NCI-H2107 (cell line): ENCODE results near the gene HS6ST2.
"Not testable (repeated sequence)": the region's sequence is repeated elsewhere in the genome, so short reads cannot be mapped to it uniquely, and the experiment has no call there.

Experiments
- DNase-seq: peaks from one replicate; lab custom pipeline; 2025; lab: John Stamatoyannopoulos, UW

Gene HS6ST2

DNA sequence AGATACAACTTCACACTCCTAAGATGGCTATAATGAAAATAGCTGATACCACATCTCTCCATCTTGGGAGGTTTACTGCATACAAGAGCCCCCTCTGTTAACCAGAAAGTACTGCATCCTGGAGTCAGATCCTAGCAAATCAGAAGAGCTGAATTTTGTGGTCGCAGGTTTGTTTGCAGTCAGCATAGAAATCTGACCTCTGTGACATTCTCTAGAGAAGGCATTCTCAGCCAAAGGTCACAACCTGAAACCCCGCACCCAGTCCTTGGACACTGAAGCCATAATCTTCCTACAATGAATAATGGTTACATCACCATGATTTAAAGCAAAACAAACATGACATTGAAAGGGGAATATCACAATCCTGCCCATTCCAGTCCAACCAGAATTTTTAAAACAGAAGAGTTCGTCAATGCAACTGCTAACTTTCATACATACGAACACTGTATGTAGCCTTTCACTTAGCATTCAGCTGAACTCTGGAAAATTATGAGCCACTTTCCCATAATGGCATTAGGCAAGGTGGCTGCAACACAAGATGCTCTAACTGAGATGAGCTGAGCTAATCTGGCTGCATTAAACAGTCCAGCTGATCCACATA is 17.6 kb downstream of the HS6ST2 start:
- DNase-seq = no peak

DNA sequence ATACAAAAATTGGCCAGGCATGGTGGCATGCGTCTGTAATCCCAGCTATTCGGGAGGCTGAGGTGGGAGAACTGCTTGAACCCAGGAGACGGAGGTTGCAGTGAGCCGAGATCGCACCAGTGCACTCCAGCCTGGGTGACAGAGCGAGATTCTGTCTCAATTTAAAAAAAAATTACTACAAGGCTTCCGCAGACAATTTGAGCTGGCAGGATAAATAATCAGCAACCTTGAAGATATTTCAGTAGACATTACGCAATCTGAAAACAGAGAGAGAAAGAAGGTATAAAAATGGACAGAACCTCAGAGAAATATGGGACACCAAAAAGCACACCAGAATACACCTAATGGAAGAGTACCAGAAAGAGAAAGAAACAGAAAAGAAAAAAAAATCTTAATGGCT is 25.3 kb downstream of the HS6ST2 start:
- DNase-seq = no peak

DNA sequence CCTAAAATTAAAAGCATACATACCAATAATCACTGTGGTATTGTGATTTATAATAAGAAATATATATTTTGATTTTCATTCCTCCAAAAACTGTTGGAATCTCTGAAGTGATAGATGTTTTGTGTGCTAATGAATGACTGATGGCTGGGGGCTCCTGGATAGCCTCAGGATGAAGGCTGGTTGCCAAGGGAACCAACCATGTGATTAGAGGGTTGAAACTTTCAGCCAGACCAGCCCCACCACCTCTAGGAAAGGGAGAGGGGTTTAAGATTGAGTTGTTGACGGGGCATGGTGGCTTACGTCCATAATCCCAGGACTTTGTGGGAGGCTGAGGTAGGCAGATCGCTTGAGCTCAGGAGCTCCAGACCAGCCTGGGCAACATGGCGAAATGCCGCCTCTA is 34.0 kb downstream of the HS6ST2 start:
- no peak for DNase-seq

DNA sequence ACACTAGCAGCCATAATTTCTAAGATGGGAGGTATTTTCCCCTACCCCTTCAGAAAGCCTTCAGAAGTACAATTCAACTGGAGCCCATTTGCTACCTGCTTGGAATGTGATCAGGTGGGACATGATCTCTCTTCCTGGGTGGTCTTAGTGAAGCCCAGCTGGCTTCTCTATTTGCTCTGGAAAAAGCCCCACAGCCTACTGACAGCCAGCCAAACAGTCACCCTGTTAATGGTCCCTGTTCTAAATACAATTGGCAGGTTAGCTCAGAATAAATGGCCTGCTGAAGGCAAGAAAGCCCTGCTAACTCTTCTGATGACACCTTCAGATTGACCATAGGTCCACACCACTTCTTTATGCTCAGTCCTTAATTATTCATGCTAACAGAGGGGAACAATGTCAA is 39.9 kb downstream of the HS6ST2 start:
- DNase-seq = no peak

DNA sequence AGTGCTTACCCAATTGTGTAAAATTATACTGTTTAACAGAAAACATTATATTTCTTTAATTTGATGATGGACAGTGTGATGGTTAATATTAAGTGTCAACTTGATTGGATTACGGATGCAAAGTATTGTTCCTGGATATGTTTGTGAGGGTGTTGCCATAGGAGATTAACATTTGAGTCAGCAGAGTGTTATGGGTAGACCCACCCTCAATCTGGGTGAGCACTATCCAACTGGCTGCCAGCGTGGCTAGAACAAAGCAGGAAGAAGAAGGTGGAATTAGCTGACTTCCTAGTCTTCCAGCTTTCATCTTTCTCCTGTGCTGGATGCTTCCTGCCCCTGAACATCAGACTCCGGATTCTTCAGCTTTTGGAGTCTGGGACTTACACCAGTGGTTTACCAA is 42.1 kb downstream of the HS6ST2 start:
- no peak for DNase-seq

DNA sequence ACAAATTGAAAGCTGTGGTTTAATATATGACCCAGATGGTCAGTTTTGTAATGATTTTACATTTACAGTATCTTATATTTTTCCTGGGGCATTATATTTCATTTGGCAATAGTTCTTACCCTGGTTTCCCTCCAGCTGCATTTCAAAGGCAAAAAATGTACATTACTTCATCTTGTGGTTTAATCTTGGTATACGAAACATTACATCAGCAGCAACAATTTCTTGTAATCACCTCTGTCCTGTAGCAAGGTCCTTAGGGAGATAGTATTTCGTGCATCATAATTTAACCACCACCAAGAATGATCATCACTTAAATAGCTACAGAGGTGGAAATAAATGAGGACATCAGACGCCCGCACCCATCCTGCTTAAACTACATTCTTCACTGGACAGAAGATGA is 48.8 kb downstream of the HS6ST2 start:
- DNase-seq = no peak

DNA sequence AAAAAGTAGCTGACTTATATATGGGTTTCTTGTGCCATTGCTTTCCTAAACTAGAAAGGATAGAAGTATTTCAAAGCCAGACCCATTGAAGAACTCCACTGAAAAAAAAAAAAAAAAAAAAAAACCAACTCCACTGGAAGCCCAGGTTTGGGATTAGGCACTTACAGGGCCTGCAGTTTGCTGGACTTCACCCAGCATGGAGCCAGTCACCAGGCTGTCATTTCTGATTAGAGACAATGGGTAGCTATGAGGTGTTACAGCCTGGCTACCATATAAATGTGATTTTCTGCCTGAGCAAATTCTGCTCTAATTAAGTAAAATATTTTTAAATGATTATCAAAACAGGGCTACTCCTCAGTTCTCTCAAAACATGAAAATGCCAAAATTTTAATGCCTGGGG is 49.5 kb downstream of the HS6ST2 start:
- no peak for DNase-seq

DNA sequence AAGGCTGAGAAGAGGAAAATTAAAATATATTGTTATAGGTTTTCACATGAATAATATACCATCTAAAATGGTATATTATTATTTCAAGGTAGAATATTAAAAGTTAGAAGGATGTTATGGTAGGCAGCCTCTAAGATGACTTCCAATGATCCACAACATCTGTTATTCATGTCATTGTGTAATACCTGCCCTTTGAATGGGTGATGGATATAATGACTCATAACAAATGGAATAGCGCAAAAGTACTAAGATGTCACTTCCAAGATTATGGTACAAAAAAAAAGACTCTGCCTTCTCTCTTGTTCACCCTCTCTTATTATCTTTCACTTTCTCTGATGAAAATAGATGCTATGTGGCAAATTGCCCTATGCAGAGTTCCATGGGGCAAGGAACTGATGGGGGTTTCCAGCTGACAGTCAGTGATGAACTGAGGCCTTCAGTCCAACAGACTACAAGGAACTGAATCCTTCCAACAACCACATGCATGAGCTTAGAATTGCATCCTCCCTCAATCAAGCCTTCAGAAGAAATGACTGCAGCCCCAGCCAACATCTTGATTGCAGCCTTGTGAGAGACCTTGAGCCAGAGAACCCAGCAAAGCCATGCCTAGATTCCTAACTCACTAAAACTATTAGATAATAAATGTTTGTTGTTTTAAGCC is 57.7 kb downstream of the HS6ST2 start:
- no peak for DNase-seq

DNA sequence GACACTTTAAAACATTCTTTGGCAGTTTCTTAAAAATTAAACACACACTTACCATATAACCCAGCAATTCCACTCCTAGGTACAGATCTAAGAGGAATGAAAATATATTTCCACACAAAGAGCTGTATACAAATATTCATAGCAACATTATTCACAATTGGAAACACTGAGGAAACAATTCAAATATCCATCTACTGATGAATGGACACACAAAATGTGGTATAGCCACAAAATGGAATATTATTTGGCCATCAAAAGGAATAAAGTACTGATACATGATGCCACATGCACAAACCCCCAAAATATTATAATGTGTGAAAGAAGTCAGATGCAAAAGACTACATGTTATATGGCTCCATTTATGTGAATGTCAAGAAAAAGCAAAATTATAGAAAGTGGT is 70.9 kb downstream of the HS6ST2 start:
- no peak for DNase-seq

DNA sequence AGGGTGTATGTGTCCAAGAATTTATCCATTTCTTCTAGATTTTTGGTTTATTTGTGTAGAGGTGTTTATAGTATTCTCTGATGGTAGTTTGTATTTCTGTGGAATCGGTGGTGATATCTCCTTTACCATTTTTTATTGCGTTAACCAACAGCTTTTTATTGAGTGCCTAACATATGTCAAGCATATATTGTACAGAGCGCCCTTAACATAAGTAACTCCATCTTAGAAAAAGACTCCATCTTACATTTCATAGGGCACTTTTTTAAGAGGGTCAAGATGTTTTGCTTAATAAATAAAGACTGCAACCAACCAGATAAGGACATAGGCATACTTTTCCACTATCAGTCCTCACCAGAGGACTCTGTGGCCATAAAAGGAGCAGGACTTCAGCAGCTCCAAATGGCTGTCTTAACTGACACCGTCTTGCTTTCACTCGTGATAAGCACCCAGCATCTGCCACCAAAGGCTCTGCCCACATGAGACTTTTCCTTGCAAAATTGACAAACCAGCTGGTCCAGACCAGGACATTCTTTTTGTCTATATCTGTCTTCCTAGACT is 75.0 kb downstream of the HS6ST2 start:
- no peak for DNase-seq

DNA sequence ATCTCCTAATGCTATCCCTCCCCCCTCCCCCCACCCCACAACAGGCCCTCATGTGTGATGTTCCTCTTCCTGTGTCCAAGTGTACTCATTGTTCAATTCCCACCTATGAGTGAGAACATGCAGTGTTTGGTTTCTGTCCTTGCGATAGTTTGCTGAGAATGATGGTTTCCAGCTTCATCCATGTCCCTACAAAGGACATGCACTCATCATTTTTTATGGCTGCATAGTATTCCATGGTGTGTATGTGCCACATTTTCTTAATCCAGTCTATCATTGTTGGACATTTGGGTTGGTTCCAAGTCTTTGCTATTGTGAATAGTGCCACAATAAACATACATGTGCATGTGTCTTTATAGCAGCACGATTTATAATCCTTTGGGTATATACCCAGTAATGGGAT is 77.7 kb downstream of the HS6ST2 start:
- DNase-seq = not testable (repeated sequence)

DNA sequence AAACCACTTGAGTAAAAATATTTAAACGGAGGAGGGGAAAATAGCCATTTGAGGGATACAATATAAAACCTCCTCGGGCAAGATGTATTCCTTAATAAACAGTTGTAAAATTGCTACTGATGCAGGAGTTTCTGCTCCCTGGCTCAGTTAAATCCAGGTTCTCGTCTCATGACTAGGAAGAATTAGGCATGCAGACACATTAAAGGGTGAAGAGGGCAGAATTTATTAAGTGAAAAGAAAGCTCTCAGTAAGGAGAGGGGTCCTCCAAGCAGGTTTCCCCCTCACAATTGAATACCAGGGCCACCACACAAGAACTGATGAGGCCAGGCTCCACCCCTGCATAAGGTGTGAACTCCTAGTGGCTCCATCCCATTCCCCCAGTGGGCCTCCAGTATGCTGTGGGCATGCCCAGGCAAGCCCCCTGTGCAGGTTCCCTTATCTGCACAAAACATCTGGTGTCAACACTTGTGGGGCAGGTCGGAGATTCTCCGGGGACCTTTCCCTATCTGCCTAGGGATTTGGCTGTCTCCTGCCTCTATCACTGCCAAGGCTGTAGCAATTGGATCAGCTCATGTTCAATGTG is 80.4 kb downstream of the HS6ST2 start:
- DNase-seq = no peak

DNA sequence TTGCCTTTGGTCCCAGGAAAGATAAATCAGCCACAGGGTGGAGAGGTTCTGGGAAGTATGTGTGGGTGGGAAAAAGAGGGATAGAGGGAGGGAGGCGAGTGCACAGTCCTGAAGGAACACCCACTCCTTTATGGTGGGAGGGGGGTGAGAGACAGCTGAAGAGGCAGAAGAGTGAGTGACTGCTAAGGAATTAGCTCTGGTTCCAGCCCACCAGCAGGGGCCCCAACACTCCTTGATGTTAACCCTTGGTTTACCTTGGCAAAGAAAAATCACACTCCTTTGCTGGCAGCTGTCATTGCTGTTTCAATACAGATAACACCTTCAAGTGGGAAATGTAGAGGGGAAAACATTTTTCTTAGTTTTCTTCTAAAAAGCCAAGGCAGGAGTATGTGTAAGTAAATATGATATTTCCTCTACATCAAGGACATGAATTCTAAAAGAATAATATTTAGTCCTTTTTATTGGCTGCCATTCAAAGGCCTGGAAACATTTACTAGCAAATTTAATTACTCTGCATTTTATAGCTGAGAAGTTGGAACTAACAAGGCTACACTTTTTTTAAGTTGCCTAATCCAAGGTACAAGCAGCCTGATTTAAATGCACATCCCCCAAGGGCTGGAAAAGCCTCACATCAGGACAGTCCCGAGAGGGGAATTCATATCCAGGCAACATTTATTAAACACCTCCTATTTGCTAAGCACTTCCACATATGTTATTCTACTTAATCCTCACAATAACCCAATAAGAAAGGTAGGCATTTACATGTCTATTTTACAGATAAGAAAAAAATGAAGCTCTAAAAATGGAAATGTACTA is 81.7 kb downstream of the HS6ST2 start:
- DNase-seq = no peak

DNA sequence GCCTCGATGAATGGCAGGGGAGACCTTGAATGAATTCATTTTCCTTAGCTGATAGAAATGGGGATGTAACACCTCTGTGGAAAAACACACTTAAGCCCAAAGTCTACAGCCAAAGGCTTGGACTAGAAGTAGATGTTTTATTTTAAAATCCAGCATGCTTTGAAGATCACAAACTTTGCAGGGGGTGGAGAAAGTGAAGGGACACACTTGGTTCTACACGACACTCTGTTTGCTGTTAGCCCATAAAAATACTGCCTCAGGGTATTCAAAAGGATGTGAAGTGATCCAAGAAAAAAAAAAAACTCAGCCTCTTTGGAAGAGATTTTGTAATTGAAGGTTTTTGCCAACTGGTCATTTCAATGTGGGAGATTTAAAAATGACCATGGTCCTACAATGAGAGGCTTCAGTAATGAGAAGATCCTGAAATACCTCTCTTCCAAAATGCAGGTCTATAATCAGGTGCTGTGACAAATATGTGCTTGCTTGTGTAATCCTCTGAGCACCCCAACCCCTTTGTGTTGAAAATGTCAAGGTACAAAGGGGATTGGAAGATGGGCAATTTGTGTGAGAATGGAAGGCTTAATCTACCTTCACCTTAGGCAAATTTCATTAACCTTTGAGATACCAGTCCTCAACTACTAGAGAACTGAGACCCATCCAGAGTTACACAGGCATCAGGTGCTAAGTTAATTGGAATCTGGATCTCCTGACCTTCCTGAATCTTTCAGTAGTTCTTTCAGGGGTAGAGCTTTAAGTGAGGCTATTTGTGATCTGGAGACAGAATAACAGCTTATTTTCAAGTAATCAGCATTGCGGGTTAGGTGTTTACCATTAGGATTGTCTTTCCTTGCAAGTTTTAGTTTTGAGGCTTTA is 82.5 kb downstream of the HS6ST2 start:
- DNase-seq = no peak

DNA sequence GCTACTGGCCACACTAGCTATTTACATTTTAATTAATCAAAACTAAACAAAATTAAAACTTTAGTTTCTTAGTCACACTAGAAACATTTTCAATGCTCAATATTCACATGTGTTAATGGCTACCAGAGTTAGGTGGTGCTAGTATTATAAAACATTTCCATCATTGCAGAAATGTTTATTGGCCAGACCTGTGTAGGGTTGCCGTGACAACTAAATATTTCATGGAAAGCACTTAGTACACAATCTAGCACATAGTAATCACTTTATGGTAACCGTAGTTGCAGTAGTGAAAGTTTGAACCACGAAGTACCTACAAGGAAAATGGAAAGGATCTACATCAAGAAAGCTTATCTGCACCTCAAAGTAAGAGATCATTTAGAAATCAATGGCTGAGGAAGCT is 95.9 kb downstream of the HS6ST2 start:
- no peak for DNase-seq

DNA sequence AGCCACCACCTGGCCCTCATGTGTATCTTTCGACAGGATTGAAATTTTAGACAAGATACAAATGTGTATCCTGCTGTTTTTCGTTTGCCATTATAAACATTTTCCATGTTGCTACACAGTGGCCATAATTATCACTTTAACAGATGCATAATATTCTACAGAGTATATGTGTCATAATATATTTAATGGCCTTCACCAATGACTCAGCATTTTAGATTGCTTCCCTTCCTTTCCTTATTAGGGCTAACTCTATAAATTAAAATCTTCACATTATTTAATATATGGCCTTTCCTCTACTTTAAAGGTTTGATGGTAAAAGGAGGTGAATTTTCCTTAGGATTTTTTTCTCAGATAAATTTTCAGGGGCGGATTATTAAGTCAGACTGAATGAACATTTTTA is 97.4 kb downstream of the HS6ST2 start:
- no peak for DNase-seq

DNA sequence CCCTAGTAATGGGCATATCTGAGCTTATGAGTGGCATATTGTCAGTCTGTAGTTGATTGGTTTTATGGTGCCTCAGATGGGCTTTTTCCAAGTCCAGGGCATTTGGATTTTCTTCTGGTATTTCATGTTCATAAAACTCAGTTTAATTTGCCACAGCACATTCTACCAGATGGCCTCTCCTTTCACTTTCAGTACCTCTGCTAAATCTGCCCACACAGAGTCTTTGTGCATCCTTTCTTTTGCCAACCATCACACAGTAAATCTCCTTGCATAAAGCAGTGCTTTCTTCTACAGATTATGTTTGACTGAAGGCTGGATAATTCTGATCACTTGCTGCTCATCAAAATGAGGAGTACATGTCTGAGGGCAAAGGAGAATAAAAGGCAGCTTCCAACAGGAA is 98.2 kb downstream of the HS6ST2 start:
- no peak for DNase-seq

DNA sequence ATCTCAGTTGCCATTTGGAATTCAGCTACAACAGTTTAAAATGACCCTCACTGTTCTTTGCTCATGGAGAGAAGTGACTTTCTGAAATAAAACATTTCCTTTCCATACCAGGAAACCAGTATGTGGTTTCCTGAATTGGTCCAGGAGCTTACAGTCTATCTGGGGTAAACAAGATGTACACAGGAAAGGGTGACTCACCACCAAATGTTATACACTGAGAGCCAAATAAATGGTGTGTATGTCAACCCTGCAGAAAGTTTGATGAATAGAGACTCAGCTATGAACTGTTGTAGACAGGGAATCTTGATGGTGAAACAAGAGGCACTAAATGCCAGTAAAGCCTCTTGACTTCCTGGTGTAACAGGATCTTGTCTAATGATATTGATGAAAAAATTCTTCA is 100.4 kb downstream of the HS6ST2 start:
- no peak for DNase-seq

DNA sequence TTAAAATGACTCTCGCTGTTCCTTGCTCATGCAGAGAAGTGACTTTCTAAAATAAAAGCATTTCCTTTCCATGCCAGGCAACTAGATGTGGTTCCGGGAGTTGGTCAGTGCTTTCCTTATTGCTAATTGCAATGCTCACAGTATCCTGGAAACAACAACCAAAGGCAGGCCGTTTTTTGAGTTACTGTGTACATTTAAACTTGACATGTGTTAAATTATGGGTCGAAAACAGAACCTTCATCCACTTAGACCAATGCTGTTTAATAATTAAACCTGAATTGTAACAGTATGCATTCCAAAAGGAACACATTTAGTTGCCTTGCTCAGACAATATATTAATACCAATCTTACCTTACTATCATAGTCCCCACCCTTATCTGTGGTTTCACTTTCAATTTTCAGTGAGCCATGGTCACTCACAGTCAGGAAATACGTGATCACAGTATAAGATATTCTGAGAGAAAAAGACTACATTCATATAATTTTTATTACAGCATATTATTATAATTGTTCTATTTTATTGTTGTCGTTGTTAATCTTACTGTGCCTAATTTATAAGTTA is 102.6 kb downstream of the HS6ST2 start:
- no peak for DNase-seq

DNA sequence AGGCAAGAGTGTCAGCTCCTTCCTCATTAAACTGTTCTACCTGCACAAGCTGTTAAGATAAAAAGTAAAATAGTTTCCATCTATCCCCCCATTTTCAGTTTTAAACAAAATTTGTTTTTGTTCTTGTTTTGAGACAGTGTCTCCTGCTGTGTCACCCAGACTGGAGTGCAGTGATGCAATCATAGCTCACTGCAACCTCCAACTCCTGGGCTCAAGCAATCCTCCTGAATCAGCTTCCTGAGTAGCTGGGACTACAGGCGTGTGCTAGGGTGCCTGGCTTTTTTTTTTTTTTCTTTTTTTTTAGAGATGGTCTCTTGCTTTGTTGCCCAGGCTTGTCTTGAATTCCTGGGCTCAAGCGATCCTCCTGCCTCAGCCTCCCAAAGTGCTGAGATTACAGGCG is 105.4 kb downstream of the HS6ST2 start:
- no peak for DNase-seq

DNA sequence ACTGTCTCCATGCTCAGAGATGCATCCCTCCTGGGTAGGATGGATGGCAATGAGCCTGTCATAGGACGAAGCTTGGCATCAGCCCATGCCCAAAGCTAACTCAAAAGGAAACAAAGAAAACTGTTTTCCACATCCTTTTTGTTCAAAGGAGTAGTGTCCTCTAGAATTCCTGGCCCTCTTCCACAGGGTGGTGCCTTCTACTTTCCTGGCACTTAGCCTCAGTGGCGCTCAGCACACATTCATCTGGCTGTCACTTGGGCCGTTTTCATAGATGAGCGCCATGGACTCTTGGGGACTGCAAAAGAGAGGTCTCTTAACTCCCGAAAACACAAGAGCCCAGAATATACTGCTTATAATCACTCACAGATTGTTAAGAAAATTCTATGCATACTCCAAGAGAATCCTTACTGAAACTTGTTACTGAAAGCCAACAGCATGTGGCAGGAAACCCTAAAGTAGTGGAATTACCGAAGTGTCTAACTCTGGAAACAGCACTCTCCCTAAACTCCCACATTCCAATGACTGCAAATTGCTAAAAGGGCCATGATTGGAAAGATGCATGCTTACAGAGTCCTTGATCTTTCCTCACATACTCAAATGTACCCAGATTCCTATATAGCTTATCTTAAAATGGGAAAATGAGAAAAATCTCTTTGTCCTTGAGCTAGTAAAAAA is 110.0 kb downstream of the HS6ST2 start:
- DNase-seq = no peak
